Tibial artery (tissue), 4 donors: ENCODE results near the gene UBQLN1.
"Not testable (repeated sequence)": the region's sequence is repeated elsewhere in the genome, so short reads cannot be mapped to it uniquely, and the experiment has no call there.

Source experiments
- DNase-seq, 2 donors: peaks; one replicate each; pipeline ENCODE4 v3.0.0-alpha.2; 2019
- H3K27ac ChIP-seq, 2 donors: fragments of 200-600 bp; sonication (generic) in 1 of 2; 1 replicate in 1 of 2; 2 replicates in 1 of 2; pipeline ENCODE4 v1.5.1; 2018 to 2019; ENCODE audit warnings: mild to moderate bottlenecking in 1 of 2
- H3K27me3 ChIP-seq, 2 donors: fragments of 200-600 bp; sonication (generic) in 1 of 2; one replicate each; pipeline versions ENCODE4 v1.5.1 to v1.6.0; 2016 to 2019
- H3K36me3 ChIP-seq, 3 donors: fragments of 200-600 bp; sonication (generic) in 2 of 3; one replicate each; pipeline ENCODE4 v1.5.1; 2016 to 2019; ENCODE audit warnings: mild to moderate bottlenecking in 2 of 3
- H3K4me1 ChIP-seq, 4 donors: fragments of 200-600 bp; sonication (generic) in 2 of 4; 1 replicate in 3 of 4; 2 replicates in 1 of 4; pipeline ENCODE4 v1.5.1; 2016 to 2019
- H3K4me3 ChIP-seq, 2 donors: fragments of 200-600 bp; sonication (generic) in 1 of 2; 1 replicate in 1 of 2; 2 replicates in 1 of 2; pipeline ENCODE4 v1.5.1; 2018 to 2019; ENCODE audit warnings: mild to moderate bottlenecking in 2 of 2
- H3K9me3 ChIP-seq, 3 donors: fragments of 200-600 bp; sonication (generic) in 1 of 3; one replicate each; pipeline ENCODE4 v1.5.1; 2016 to 2019
- CTCF ChIP-seq, 2 experiments: fragments of 200-600 bp in 1 of 2; fragments of 450-650 bp in 1 of 2; IDR thresholded peaks; one replicate each; pipeline ENCODE4 v1.5.1; 2017 to 2019; ENCODE audit warnings: antibody characterized with exemption in 2 of 2, mild to moderate bottlenecking in 1 of 2, moderate library complexity in 1 of 2
- intact Hi-C: fragments of 100-400 bp; cut with DNase I; formaldehyde crosslinking; loops from one replicate; pipeline ENCODE4 v1.15.0; 2023; ENCODE audit warnings: low total_unique reads

The UBQLN1 gene

GRCh38 chr9:83714329-83714728 is 6.6 kb upstream of the UBQLN1 start:
- no peak overlapping the region for H3K4me3 ChIP-seq
- TF ChIP-seq CTCF (IDR thresholded peaks at IDR 0.05): peak; percentile 21 to 29
- no peaks in the 10 kb centered on the region for H3K27me3 ChIP-seq
- intact Hi-C loops: no loop called here
- H3K9me3 ChIP-seq: no peaks in the 10 kb centered on the region
- no peaks in the 10 kb centered on the region for H3K36me3 ChIP-seq
- DNase-seq: no peak
- H3K27ac ChIP-seq: no peak overlapping the region
- H3K4me1 ChIP-seq: no peaks in the 10 kb centered on the region

DNA sequence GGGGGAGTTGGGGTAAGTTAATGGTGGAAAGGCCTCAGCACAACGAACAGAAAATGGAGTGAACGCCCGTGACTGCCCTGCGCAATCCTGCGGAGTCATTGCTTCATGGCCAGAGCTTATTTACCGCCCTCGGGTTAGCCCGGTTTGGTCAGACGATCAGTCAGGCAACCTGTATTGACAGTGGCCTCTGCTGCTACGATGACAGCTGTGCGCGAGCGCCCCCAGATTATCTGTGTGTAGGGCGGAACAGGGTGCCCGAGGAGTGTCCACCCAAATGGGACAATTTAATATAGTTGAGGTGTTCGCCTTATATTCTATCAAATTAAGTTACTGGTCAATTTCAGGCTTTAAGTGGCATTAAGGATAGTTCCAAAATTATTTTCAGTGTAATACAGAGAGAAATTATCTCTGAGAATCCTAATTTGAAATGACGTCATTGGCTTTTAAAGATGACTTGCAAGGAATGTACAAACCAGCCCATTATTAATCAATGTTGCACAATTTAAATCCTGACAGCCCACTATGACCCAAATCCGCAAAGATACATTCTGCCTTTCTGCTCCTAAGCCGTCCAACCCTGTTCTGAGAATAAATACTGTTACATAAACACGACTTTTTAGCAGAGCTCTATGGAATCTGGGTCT is 879 bp upstream of the UBQLN1 start:
- DNase-seq: peak; percentile 88 to 89
- no peaks in the 10 kb centered on the region for H3K27me3 ChIP-seq
- no peak for TF ChIP-seq CTCF (IDR thresholded peaks at IDR 0.05)
- H3K36me3 ChIP-seq: peaks cover 0 to 4% (median 0%) of the 10 kb centered on the region in 3 donors
- H3K27ac ChIP-seq: peak overlapping the region; percentile 98 to 99
- H3K4me1 ChIP-seq: peaks cover 0 to 23% (median 15%) of the 10 kb centered on the region in 4 donors
- intact Hi-C loops: no loop called here
- H3K4me3 ChIP-seq: peak overlapping the region; percentile 84 to 91
- H3K9me3 ChIP-seq: no peaks in the 10 kb centered on the region

GRCh38 chr9:83707518-83707767 is 315 bp downstream of the UBQLN1 start:
- H3K27me3 ChIP-seq: no peaks in the 10 kb centered on the region
- H3K4me1 ChIP-seq: peaks cover 0 to 35% (median 21%) of the 10 kb centered on the region in 4 donors
- intact Hi-C loops: no loop called here
- no peak for TF ChIP-seq CTCF (IDR thresholded peaks at IDR 0.05)
- peak overlapping the region; percentile 84 to 91 for H3K4me3 ChIP-seq
- peak overlapping the region; percentile 98 to 99 for H3K27ac ChIP-seq
- peaks cover 0 to 4% (median 0%) of the 10 kb centered on the region in 3 donors for H3K36me3 ChIP-seq
- H3K9me3 ChIP-seq: no peaks in the 10 kb centered on the region
- peak; percentile 79 to 89 for DNase-seq

- peaks cover 0 to 4% (median 0%) of the 10 kb centered on the region in 3 donors for H3K36me3 ChIP-seq
- DNase-seq: peak in 1 of 2 donors; percentile 34
These were observed 861 bp downstream of the UBQLN1 start for GRCh38 chr9:83706676-83707517.

GRCh38 chr9:83705219-83705651 is 2.5 kb downstream of the UBQLN1 start:
- H3K27me3 ChIP-seq, H3K9me3 ChIP-seq, DNase-seq, H3K4me3 ChIP-seq, intact Hi-C loops, H3K36me3 ChIP-seq, H3K27ac ChIP-seq: not testable (repeated sequence)
- H3K4me1 ChIP-seq: peaks cover 0 to 57% (median 36%) of the 10 kb centered on the region in 4 donors

More at GRCh38 chr9:83706676-83707517, 861 bp downstream of the UBQLN1 start:
- intact Hi-C loops: no loop called here
- peak overlapping the region; percentile 98 to 99 for H3K27ac ChIP-seq
- no peaks in the 10 kb centered on the region for H3K9me3 ChIP-seq
- H3K4me3 ChIP-seq: peak overlapping the region; percentile 84 to 91
- no peaks in the 10 kb centered on the region for H3K27me3 ChIP-seq
- peaks cover 0 to 40% (median 25%) of the 10 kb centered on the region in 4 donors for H3K4me1 ChIP-seq
- no peak for TF ChIP-seq CTCF (IDR thresholded peaks at IDR 0.05)

DNA sequence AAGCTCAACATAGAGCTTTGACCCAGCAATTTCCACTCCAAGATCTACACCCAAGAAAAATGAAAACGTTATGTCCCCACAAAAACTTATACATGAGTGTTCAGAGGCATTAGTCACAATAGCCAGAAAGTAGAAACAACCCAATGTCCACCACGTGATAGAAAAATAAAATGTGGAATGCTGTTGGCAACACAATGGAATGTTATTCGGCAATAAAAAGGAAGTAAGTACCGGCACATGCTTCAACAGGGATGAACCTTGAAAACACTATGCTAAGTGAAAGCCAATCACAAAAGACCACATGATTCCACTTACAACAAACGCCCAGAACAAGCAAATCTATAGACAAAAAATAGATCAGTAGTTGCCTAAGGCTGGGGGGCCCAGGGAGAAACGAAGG is 6.0 kb downstream of the UBQLN1 start:
- TF ChIP-seq CTCF (IDR thresholded peaks at IDR 0.05): no peak
- DNase-seq: no peak
- Histone ChIP-seq H3K4me1 (peaks cover 0 to 84% (median 39%) of the 10 kb centered on the region in 4 donors), H3K27me3 (no peaks in the 10 kb centered on the region), H3K9me3 (no peaks in the 10 kb centered on the region), H3K4me3 (no peak overlapping the region), H3K27ac (peak overlapping the region in 1 of 2 donors; percentile 25), H3K36me3 (no peaks in the 10 kb centered on the region)
- intact Hi-C loops: no loop called here
